IMR-90 (cell line): ENCODE measurements around the gene NDUFS2.

Source experiments
- FOS ChIP-seq: fragments of 150-350 bp; IDR thresholded peaks from 2 replicates; pipeline ENCODE4 v1.6.1; 2016; ENCODE audit warnings: low read depth, low read length
- POLR2A ChIP-seq: IDR thresholded peaks from 2 replicates; pipeline ENCODE4 v1.6.1; 2012; ENCODE audit warnings: mild to moderate bottlenecking, low read depth, low read length
- TF ChIP-seq, protein P1 (sequence below): conservative IDR thresholded peaks from 2 replicates; pipeline ENCODE4 v1.5.1; 2012; ENCODE audit warnings: mild to moderate bottlenecking, low read depth, low read length, improper control_type of control experiment
- TF ChIP-seq, protein P2 (sequence below): fragments of 150-350 bp; IDR thresholded peaks from 2 replicates; pipeline ENCODE4 v1.6.1; 2017; ENCODE audit warnings: mild to moderate bottlenecking, antibody characterized with exemption, low read length, low read depth

DNA sequence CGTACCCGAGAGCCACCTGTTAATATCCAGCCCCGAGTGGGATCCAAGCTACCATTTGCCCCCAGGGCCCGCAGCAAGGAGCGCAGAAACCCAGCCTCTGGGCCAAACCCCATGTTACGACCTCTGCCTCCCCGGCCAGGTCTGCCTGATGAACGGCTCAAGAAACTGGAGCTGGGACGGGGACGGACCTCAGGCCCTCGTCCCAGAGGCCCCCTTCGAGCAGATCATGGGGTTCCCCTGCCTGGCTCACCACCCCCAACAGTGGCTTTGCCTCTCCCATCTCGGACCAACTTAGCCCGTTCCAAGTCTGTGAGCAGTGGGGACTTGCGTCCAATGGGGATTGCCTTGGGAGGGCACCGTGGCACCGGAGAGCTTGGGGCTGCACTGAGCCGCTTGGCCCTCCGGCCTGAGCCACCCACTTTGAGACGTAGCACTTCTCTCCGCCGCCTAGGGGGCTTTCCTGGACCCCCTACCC is 41.5 kb upstream of the NDUFS2 start:
- TF ChIP-seq POLR2A: no peak
- TF ChIP-seq, protein P1, sequence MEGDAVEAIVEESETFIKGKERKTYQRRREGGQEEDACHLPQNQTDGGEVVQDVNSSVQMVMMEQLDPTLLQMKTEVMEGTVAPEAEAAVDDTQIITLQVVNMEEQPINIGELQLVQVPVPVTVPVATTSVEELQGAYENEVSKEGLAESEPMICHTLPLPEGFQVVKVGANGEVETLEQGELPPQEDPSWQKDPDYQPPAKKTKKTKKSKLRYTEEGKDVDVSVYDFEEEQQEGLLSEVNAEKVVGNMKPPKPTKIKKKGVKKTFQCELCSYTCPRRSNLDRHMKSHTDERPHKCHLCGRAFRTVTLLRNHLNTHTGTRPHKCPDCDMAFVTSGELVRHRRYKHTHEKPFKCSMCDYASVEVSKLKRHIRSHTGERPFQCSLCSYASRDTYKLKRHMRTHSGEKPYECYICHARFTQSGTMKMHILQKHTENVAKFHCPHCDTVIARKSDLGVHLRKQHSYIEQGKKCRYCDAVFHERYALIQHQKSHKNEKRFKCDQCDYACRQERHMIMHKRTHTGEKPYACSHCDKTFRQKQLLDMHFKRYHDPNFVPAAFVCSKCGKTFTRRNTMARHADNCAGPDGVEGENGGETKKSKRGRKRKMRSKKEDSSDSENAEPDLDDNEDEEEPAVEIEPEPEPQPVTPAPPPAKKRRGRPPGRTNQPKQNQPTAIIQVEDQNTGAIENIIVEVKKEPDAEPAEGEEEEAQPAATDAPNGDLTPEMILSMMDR: no peak
- no peak for TF ChIP-seq FOS
- TF ChIP-seq, protein P2, sequence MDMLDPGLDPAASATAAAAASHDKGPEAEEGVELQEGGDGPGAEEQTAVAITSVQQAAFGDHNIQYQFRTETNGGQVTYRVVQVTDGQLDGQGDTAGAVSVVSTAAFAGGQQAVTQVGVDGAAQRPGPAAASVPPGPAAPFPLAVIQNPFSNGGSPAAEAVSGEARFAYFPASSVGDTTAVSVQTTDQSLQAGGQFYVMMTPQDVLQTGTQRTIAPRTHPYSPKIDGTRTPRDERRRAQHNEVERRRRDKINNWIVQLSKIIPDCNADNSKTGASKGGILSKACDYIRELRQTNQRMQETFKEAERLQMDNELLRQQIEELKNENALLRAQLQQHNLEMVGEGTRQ: no peak
